GM23248 (cell line): ENCODE data around the gene AP3B1.

Experiments used
- EZH2 ChIP-seq: fragments of 200-600 bp; sonication (generic); IDR thresholded peaks from 2 replicates; pipeline ENCODE4 v1.6.1; 2018; ENCODE audit warnings: antibody characterized with exemption, mild to moderate bottlenecking; ENCODE audit not compliant: insufficient read depth, poor library complexity, severe bottlenecking
- EZH2phosphoT487 ChIP-seq: fragments of 200-600 bp; sonication (generic); IDR thresholded peaks from 2 replicates; pipeline ENCODE4 v1.6.1; 2018; ENCODE audit warnings: antibody characterized with exemption, moderate library complexity, mild to moderate bottlenecking, low read depth; ENCODE audit not compliant: insufficient read depth

DNA sequence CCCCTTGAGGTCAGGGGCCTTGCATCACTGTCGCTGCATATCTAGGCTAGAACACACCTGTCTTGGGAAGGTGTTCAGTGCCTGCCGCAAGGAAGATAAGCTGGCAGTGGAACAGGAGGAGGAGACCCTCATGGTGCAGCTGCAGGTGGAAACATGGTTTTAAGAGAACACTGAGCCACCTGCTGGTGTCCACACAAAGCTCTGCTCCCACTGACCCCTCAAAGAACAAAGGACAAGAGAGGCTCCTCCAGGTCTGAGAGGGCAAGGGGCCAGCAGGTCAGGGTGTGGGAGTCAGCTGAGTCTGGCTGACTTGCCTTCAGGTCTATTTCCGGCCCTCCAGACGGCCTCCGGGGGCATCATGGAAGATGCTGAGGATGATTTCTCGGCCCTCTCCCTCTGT is 308.2 kb downstream of the AP3B1 start:
- TF ChIP-seq EZH2phosphoT487 = no peak
- no peak for TF ChIP-seq EZH2
